Neural progenitor cell (in vitro differentiated cells): ENCODE results near the gene WDPCP.

Experiments used
- CTCF ChIP-seq: fragments of 200-600 bp; sonication (generic); IDR thresholded peaks from 2 replicates; pipeline ENCODE4 v1.5.1; 2017; ENCODE audit warnings: antibody characterized with exemption, mild to moderate bottlenecking
- EZH2 ChIP-seq: fragments of 200-600 bp; sonication (generic); IDR thresholded peaks from 2 replicates; pipeline ENCODE4 v1.6.1; 2017; ENCODE audit warnings: antibody characterized with exemption, mild to moderate bottlenecking, moderate library complexity
- EZH2phosphoT487 ChIP-seq: fragments of 200-600 bp; sonication (generic); IDR thresholded peaks from 2 replicates; pipeline ENCODE4 v1.6.1; 2017; ENCODE audit warnings: antibody characterized with exemption

- TF ChIP-seq CTCF (no peak), EZH2 (no peak), EZH2phosphoT487 (no peak)
Measured at GRCh38 chr2:63440612-63441011, 147.7 kb downstream of the WDPCP start.
